Measurements from ENCODE around the gene PCGF1. TPM values are rescaled to one million over a fixed set of nuclear protein-coding genes. Genes with fewer than 3 reads are reported as not detected.
A peak's percentile ranks its signal among the peaks of the same experiment; 100 is the strongest.

Gene PCGF1
- total and polyA plus RNA-seq, 2 of the 13 experiments (the other 11 are each of a cell fraction or from before 2014, with no cell fraction given): 20.4 to 22.6 TPM

- CTCF ChIA-PET (ENCODE audit: low intra/inter-chr PET ratio, low total read pairs): no interaction called here
- Histone ChIP-seq H3K4me2 (ENCODE audit: low read depth, low read length) (peak within 1 kb of the TSS; percentile 98), H3K9ac (ENCODE audit: insufficient read depth, low read depth, low read length) (peak within 1 kb of the TSS; percentile 87), H3K27me3 (ENCODE audit: control insufficient read depth in 1 of 2, insufficient read depth in 2 of 2, low read length in 2 of 2) (no peaks in the 10 kb centered on the region; a peak in 1 of 5 replicates), H3K4me3 (replicated peaks in 1 of 3; ENCODE audit: insufficient read depth in 1 of 3, low read depth in 2 of 3, low read length in 3 of 3) (peak within 1 kb of the TSS; percentile 76 to 92 (median 88)), H2AFZ (ENCODE audit: low read length) (no peak within 1 kb of the TSS), H4K20me1 (ENCODE audit: insufficient read depth, low read length) (peaks cover 4% of the 10 kb centered on the region; the same call in 1 of the 2 replicates), H3K9me3 (ENCODE audit: low read length) (no peaks in the 10 kb centered on the region), H3K36me3 (replicated peaks in 1 of 2; ENCODE audit: control insufficient read depth in 1 of 2, insufficient read depth in 2 of 2, low read length in 2 of 2) (peaks cover 1 to 24% of the 10 kb centered on the region in 2 experiments), H3K4me1 (ENCODE audit: insufficient read depth, low read length) (peaks cover 41% of the 10 kb centered on the region), H3K27ac (ENCODE audit: extremely low read length, insufficient read depth, low read length) (peak within 1 kb of the TSS; percentile 89), H3K79me2 (ENCODE audit: insufficient read depth, low read length) (peaks cover 28% of the 10 kb centered on the region)
- TSS peak; percentile 66 for BruUV-seq (replicated peaks)
- POLR2A ChIA-PET: interaction anchor here (0.6 to 12.4 kb wide), 24 partner anchors 10 to 1245 kb away, joined by 3 to 342 read pairs (median 9); partner anchors contain the start of genes AUP1, C2orf81, CCDC142 and DQX1
- intact Hi-C loops (cut with micrococcal nuclease; ENCODE audit: unreplicated experiment) (loop anchor here (1.0 to 2.0 kb wide), 3 partner anchors 14 to 70 kb away; partner anchors contain the start of genes AUP1, HTRA2 and MRPL53), in situ Hi-C loops (cut with HindIII; ENCODE audit: extremely low pct_ligation_motif_present, low pct_unique_long_range_greater_than_20kb) (no loop called here)
- DNase-seq (ENCODE audit: low spot score) (peak; percentile 100), FAIRE-seq (peak; percentile 96), ATAC-seq (peak; percentile 92)
- WGBS (ENCODE audit: low lambda C conversion rate): 2% methylated on average over 27 of the region's 38 CpGs
- TF ChIP-seq LCORL (IDR thresholded peaks at IDR 0.05) (no peak), LCORL (CRISPR knock-in tag; IDR thresholded peaks at IDR 0.05) (peak; percentile 8; the same call in 1 of the 2 replicates), ZNF737 (CRISPR knock-in tag; IDR thresholded peaks at IDR 0.05; ENCODE audit: borderline replicate concordance) (no peak), ZNF501 (CRISPR knock-in tag; IDR thresholded peaks at IDR 0.05) (peak; percentile 79), POGZ (CRISPR knock-in tag; IDR thresholded peaks at IDR 0.05) (peak; percentile 29; the same call in 1 of the 2 replicates), SRSF9 (IDR thresholded peaks at IDR 0.05; ENCODE audit: borderline replicate concordance, insufficient read depth, low read depth, low read length, poor library complexity, severe bottlenecking) (no peak), ATF1 (CRISPR knock-in tag; IDR thresholded peaks at IDR 0.05) (peak; percentile 96), SALL1 (CRISPR knock-in tag; IDR thresholded peaks at IDR 0.05) (peak; percentile 16; the same call in 1 of the 2 replicates), MED1 (CRISPR knock-in tag; IDR thresholded peaks at IDR 0.05) (peak; percentile 4; the same call in 1 of the 2 replicates), ZNF230 (CRISPR knock-in tag; IDR thresholded peaks at IDR 0.05) (peak; percentile 50), KLF13 (CRISPR knock-in tag; IDR thresholded peaks at IDR 0.05) (no peak), ZNF281 (CRISPR knock-in tag; IDR thresholded peaks at IDR 0.05; ENCODE audit: borderline replicate concordance) (peak; percentile 24; the same call in 1 of the 2 replicates), ZFYVE20 (CRISPR knock-in tag; IDR thresholded peaks at IDR 0.05; ENCODE audit: borderline replicate concordance, low read depth) (no peak), GABPB1 (CRISPR knock-in tag; IDR thresholded peaks at IDR 0.05) (peak; percentile 83), ZSCAN21 (CRISPR knock-in tag; IDR thresholded peaks at IDR 0.05; ENCODE audit: borderline replicate concordance) (0 out of 2 replicates have a peak, but pooled peaks have one; percentile 29), ZNF12 (CRISPR knock-in tag; IDR thresholded peaks at IDR 0.05) (no peak), ZNF121 (CRISPR knock-in tag; IDR thresholded peaks at IDR 0.05) (no peak), ZNF432 (CRISPR knock-in tag; IDR thresholded peaks at IDR 0.05; ENCODE audit: borderline replicate concordance) (no peak), TBX2 (CRISPR knock-in tag; IDR thresholded peaks at IDR 0.05; ENCODE audit: borderline replicate concordance) (peak; percentile 62), RFX1 (IDR thresholded peaks at IDR 0.05) (peak; percentile 70), ZNF350 (CRISPR knock-in tag; IDR thresholded peaks at IDR 0.05; ENCODE audit: borderline replicate concordance, low read depth) (peak; percentile 91; the same call in 1 of the 2 replicates)
- TF ChIP-seq, protein P1, sequence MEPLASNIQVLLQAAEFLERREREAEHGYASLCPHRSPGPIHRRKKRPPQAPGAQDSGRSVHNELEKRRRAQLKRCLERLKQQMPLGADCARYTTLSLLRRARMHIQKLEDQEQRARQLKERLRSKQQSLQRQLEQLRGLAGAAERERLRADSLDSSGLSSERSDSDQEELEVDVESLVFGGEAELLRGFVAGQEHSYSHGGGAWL (CRISPR knock-in tag; IDR thresholded peaks at IDR 0.05): 0 out of 2 replicates have a peak, but pooled peaks have one; percentile 14
Observed at GRCh38 chr2:74458132-74458937, 49.2 kb downstream of the PCGF1 start, which contains the start of gene WBP1. Gene WBP1 (plus strand): TSS chr2:74458438. CDS start chr2:74458603, 165 bp downstream.
